Fibroblast of skin of left biceps (primary cell): ENCODE data around the gene EDEM2.
"Not testable (repeated sequence)": the region's sequence is repeated elsewhere in the genome, so short reads cannot be mapped to it uniquely, and the experiment has no call there.

ENCODE experiments used
- DNase-seq, 2 experiments: peaks; one replicate each; pipeline ENCODE4 v3.0.0-alpha.2; 2013; ENCODE audit warnings: low read depth in 2 of 2

EDEM2 gene

DNA sequence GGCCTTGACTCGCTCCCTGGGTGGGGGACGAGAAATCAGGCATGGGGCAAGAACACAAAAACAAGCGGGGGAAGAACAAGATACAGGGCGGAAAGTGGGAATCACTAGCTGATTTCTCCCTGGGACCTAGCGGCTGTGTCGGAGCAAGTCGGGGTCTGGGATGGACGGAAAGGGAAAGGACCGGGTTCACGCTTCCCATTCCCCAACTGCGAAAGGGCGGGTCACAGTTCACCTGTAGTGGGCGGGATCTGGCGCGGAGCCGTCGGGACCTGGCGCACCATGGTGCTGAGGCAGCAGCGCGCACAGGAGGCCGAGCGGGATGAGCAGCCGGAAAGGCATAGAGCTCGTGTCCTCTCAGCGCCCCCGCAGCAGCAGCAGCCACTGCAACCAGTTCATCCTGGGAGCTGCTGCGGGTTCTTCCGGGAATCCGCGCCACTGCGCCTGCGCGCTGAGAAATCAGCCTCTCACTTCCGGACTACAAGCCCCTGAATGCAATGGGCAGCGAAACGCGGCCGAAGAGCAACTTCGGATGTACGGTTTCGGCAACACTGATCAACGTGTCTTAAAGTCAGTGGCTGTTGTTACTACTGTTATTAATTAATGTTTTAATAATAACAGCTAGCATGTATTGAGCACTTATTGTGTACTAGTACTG, at the start of gene EDEM2:
EDEM2 (minus strand) TSS at position 417 of the 655 bp plus-strand sequence; CDS start at position 339, 78 bp downstream.
- DNase-seq: peak; percentile 81 to 83

DNA sequence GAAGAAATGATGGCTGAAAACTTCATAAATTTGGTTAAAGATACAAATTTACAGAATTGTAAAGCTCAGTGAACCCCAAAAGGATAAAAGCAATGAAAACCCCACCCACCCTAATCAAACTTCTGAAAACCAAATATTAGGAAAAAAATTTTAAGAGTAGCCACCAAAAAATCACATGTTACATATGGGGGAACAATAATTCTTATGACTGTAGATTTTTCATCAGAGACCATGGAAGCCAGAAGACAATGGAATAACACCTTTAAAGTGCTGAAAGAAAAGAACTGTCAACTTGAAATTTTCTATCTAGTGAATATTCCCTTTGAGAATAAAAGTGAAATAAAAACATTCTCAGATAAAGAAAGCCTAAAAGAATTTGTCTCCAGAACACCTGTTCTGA, 49.2 kb upstream of the EDEM2 start:
- DNase-seq: no peak

GRCh38 chr20:35193031-35193791, 46.1 kb upstream of the EDEM2 start:
- DNase-seq: not testable (repeated sequence)

GRCh38 chr20:35192118-35192872, 45.2 kb upstream of the EDEM2 start:
- no peak for DNase-seq

GRCh38 chr20:35191419-35192117, 44.4 kb upstream of the EDEM2 start:
- DNase-seq: no peak

DNA sequence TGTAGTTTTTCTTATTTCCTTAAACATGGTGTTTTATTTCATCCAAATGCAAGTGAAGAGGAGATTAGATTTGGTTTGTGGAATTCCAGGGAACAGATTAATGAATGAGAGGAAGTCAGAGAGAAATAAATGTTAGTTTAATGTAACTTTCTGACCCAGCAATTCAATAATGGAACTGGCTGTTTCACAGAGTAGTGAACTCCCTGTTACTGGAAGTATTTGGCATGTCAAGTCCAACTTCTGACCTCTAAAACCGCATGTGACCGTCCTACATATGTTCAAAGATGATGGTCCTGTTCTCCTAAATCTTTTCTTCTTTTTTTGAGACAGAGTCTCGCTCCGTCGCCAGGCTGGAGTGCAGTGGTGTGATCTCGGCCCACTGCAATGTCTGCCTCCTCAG, 43.4 kb upstream of the EDEM2 start:
- DNase-seq: no peak

DNA sequence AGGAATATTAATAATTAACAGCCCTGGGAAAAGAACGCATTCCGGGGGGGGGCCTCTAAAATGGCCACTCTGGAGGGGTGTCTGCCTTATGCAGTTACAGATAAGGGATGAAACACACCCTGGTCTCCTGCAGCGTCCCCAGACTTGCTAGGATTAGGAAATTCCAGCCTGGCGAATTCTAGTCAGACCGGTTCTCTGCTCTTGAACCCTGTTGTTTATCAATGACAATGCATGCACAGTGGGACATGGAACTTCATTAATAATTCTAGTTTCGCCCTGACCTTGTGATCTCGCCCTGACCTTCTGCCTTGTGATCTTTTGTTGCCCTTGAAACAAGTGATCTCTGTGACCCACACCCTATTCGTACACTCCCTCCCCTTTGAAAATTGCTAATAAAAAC, 42.1 kb upstream of the EDEM2 start:
- not testable (repeated sequence) for DNase-seq

DNA sequence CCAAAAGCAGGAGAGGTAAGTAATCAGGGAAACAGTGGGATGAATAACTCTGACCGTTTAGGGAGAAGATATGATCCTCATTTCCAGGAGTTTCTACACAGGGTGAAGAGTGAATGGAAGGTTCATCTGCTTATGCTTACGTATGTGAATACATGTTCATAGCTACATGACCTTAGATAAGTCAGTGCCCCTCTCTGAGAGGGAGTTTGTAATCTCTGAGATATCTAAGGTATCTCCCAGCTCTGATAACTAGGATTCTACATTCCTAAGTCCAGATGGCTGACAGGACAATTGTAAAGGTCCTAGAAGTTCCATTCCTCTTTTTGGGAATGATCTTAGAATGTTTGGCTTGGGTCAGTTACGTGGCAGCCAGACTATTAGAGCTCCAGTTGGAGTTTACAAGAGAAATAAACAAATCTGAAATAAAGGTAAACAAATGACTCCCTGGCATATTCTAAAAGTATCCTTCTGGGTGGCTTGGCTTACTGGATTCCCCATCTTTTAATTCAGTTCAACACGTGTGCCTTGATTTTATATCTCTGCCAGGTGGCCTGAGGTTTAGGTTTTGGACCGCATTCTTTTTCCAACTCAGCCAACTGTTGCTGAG, 40.6 kb upstream of the EDEM2 start:
- no peak for DNase-seq

DNA sequence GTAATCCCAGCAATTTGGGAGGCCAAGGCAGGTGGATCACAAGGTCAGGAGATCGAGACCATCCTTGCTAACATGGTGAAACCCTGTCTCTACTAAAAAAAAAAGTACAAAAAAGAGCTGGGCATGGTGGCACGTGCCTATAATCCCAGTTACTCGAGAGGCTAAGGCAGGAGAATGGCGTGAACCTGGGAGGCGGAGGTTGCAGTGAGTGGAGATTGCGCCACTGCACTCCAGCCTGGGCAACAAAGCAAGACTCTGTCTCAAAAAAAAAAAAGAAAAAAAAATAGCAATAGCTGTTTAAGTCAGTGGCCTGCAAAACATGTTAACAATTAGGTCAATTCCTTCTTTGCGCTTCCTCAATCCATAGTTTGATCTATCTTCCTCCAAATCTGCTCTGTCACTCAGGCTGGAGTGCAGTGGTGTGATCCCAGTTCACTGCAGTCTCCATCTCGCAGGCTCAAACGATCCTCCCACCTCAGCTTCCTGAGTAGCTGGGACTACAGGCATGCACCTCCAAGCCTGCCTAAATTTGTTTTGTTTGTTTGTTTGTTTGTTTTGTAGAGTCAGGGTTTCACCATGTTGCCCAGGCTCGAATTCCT, 39.7 kb upstream of the EDEM2 start:
- not testable (repeated sequence) for DNase-seq

DNA sequence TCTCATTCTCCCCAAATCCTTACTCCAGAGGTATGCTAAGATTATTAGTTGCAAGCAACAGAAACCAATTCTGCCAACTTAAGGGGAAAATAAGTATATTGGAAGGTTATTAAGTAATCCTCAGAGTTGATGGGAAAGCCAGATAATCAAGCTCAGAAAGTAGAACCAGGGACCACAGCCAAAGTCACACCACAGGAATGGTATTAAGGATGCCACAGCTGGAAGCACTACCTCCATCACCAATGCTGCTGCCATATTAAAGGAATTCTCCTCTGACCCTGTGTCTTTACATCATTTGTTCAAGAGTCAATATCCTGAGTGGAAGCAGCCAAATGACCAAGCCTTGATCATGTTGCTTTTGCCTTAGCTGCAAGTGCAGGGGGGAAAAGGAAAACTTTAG, 34.6 kb upstream of the EDEM2 start:
- DNase-seq: no peak

GRCh38 chr20:35180266-35180665, 33.1 kb upstream of the EDEM2 start:
- DNase-seq: no peak

- DNase-seq: no peak
Observed at GRCh38 chr20:35179292-35180212, 32.4 kb upstream of the EDEM2 start.

- DNase-seq: no peak
Observed at GRCh38 chr20:35176132-35176531, 29.0 kb upstream of the EDEM2 start.

- no peak for DNase-seq
Observed at GRCh38 chr20:35174458-35175216, 27.5 kb upstream of the EDEM2 start.

DNA sequence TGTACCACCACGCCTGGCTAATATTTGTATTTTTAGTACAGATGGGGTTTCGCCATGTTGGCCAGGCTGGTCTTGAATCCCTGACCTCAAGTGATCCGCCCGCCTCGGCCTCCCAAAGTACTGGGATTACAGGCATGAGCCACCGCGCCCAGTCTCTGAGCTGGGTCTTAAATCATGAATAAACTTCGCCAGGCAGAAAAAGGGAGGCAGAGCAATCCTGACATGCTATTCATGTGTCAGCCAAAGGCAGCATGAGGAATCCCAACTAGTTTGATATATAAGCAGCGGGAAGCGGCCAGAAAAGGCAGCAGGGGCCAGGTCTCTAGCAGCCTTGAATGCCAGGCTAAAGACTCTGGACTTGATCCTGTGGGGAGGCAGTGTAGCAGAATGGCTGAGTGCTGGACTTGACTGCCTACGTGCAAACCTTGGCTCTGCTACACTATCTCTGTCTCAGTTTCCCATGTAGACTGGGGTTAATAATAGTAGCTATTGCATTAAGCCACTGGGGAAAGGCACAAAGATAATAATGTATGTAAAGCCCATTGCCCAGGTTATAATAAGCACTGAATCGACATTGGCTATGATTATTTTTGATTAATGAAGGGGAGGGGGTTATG, 26.5 kb upstream of the EDEM2 start:
- no peak for DNase-seq

GRCh38 chr20:35172434-35172806, 25.3 kb upstream of the EDEM2 start:
- no peak for DNase-seq

DNA sequence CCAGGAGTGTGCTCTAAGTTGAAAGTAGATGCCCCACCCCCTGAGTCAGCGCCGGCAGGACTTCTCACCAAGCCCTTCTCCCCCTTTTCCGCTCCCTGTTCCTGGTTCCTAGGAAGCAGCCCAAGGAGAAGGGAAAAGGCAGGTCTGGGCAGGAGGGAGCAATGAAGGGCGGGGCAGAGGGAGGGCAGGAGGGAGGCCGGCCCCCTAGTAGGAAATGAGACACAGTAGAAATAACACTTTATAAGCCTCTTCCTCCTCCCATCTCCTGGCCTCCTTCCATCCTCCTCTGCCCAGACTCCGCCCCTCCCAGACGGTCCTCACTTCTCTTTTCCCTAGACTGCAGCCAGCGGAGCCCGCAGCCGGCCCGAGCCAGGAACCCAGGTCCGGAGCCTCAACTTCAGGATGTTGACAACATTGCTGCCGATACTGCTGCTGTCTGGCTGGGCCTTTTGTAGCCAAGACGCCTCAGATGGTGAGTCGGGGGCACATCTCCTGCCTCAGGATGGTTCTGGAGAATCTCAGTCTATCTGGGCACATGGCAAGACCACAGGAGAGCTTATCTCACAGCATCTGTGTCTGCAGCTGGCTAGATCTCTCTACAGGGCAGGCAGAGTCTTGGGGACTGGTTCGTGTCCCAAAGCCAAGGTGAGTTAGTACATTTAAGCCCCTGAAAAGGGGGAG, 24.8 kb upstream of the EDEM2 start, which contains the start of gene PROCR:
PROCR (plus strand) TSS at position 320 of the 681 bp plus-strand sequence; CDS start at position 403, 83 bp downstream.
- DNase-seq: peak; percentile 59 to 66

DNA sequence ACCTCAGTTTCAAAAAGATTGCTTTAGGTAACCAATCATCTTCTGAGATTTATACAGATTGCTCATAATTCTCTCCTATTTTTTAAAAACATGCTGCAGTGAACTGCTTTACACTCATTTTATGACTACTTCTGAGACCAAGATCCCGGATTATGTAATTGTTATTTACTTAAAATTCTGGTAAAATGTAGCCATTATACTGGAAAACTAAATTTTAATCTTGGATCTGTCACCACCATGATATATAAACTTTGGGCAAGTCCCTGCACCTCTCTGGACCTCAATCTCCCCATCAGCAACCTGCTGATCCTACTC, 24.3 kb upstream of the EDEM2 start:
- DNase-seq: no peak
